ENCODE measurements around the gene MARF1. TPM values are rescaled to one million over a fixed set of nuclear protein-coding genes. Genes with fewer than 3 reads are reported as not detected.
A peak's percentile ranks its signal among the peaks of the same experiment; 100 is the strongest.

Gene MARF1
- total and polyA plus RNA-seq, 9 of the 15 experiments (the other 6 are each of a cell fraction or from before 2014, with no cell fraction given), result 4.7 to 33.2 (median 11.7) TPM

- H3K27me3 ChIP-seq (ENCODE audit: control insufficient read depth in 2 of 2, insufficient read depth in 2 of 2, low read length in 2 of 2), result no peaks in the 10 kb centered on the region
- H3K9ac ChIP-seq (ENCODE audit: insufficient read depth in 1 of 2, low read depth in 2 of 2, low read length in 2 of 2), result no peak overlapping the region
- H4K20me1 ChIP-seq (replicated peaks; ENCODE audit: control insufficient read depth, insufficient read depth, low read length), result no peaks in the 10 kb centered on the region
- ATAC-seq, result no peak
- CTCF ChIA-PET (ENCODE audit: low intra/inter-chr PET ratio), result no interaction called here
- peak in 1 of 4 experiments; percentile 21 for DNase-seq (ENCODE audit: extremely low read depth in 1 of 4, low spot score in 3 of 4)
- POLR2A ChIA-PET, result interaction anchor here (1.1 kb wide), 1 partner anchor 41 kb away, joined by 3 read pairs; no protein-coding TSS in a partner anchor
- peaks cover 67% of the 10 kb centered on the region for H3K36me3 ChIP-seq (ENCODE audit: control insufficient read depth, insufficient read depth, low read length)
- H3K79me2 ChIP-seq (ENCODE audit: control insufficient read depth, insufficient read depth, low read length), result no peaks in the 10 kb centered on the region
- in situ Hi-C loops (cut with MboI) (no loop called here), intact Hi-C loops (cut with micrococcal nuclease) (no loop called here)
- WGBS (ENCODE audit: insufficient coverage, low coverage, missing lambda C conversion rate), result 72% methylated on average over 23 of the region's 23 CpGs
- no TSS peak for BruUV-seq (replicated peaks)
- peaks cover under 1% of the 10 kb centered on the region for H3K9me1 ChIP-seq (ENCODE audit: control insufficient read depth, insufficient read depth, low read length)
- no peaks in the 10 kb centered on the region for H3K9me3 ChIP-seq (replicated peaks; ENCODE audit: control insufficient read depth, insufficient read depth, low read depth, low read length)
- no peak overlapping the region for H2AFZ ChIP-seq (ENCODE audit: low read depth, low read length)
- no peak overlapping the region for H3K4me2 ChIP-seq (ENCODE audit: insufficient read depth, low read length)
- H3K4me3 ChIP-seq, result no peak overlapping the region
- peak; percentile 46 for FAIRE-seq
- no peak overlapping the region for H3K27ac ChIP-seq (ENCODE audit: extremely low read depth, low read depth, low read length)
- peaks cover 0 to 4% of the 10 kb centered on the region in 2 experiments; a peak in 4 of 5 replicates for H3K4me1 ChIP-seq (replicated peaks in 1 of 2; ENCODE audit: control insufficient read depth in 2 of 2, insufficient read depth in 2 of 2, low read length in 2 of 2)
- TF ChIP-seq SMARCA4 (IDR thresholded peaks at IDR 0.05) (no peak), PHF20 (IDR thresholded peaks at IDR 0.05; ENCODE audit: partially characterized antibody) (no peak), POLR2AphosphoS5 (IDR thresholded peaks at IDR 0.05; ENCODE audit: control insufficient read depth, insufficient read depth, low read depth, low read length) (no peak), SMARCA5 (IDR thresholded peaks at IDR 0.05) (no peak), MCM5 (IDR thresholded peaks at IDR 0.05; ENCODE audit: low read depth) (no peak), FOXJ3 (CRISPR knock-in tag; IDR thresholded peaks at IDR 0.05) (no peak), ZNF584 (CRISPR knock-in tag; IDR thresholded peaks at IDR 0.05; ENCODE audit: low read depth) (no peak), MGA (IDR thresholded peaks at IDR 0.05) (no peak), HCFC1 (IDR thresholded peaks at IDR 0.05; ENCODE audit: low read depth, low read length) (no peak)
- TF ChIP-seq, protein P1, sequence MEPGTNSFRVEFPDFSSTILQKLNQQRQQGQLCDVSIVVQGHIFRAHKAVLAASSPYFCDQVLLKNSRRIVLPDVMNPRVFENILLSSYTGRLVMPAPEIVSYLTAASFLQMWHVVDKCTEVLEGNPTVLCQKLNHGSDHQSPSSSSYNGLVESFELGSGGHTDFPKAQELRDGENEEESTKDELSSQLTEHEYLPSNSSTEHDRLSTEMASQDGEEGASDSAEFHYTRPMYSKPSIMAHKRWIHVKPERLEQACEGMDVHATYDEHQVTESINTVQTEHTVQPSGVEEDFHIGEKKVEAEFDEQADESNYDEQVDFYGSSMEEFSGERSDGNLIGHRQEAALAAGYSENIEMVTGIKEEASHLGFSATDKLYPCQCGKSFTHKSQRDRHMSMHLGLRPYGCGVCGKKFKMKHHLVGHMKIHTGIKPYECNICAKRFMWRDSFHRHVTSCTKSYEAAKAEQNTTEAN (CRISPR knock-in tag; IDR thresholded peaks at IDR 0.05), result no peak
Measured at GRCh38 chr16:15602285-15603044, 40.5 kb downstream of the MARF1 start.
